Measurements from ENCODE around the gene G3BP2.

DNA sequence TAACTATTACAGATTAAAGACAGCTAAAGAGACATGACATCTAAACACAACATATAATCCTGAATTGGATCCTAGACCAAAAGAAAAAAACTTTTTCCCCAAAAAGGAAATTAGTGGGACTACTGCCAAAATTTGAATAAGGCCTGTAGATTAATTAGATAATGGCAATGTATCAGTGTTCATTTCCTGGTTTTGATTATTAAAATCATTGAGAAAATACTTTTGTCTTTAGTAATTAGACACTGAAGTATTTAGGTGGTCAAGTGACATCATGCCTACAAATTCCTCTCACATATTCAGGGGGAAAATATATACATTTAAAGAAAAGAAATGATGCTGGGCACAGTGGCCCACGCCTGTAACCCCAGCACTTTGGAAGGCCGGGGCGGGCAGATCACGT, 40.8 kb upstream of the G3BP2 start:
- no peak for TF ChIP-seq POLR2A (IDR thresholded peaks at IDR 0.05)
- TF ChIP-seq, protein P1, sequence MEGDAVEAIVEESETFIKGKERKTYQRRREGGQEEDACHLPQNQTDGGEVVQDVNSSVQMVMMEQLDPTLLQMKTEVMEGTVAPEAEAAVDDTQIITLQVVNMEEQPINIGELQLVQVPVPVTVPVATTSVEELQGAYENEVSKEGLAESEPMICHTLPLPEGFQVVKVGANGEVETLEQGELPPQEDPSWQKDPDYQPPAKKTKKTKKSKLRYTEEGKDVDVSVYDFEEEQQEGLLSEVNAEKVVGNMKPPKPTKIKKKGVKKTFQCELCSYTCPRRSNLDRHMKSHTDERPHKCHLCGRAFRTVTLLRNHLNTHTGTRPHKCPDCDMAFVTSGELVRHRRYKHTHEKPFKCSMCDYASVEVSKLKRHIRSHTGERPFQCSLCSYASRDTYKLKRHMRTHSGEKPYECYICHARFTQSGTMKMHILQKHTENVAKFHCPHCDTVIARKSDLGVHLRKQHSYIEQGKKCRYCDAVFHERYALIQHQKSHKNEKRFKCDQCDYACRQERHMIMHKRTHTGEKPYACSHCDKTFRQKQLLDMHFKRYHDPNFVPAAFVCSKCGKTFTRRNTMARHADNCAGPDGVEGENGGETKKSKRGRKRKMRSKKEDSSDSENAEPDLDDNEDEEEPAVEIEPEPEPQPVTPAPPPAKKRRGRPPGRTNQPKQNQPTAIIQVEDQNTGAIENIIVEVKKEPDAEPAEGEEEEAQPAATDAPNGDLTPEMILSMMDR (IDR thresholded peaks at IDR 0.05) = no peak
